HepG2 (cell line): Measurements from ENCODE around the gene PCIF1. TPM values are rescaled to one million over a fixed set of nuclear protein-coding genes. Genes with fewer than 3 reads are reported as not detected.

Experiments used
- DRAP1 ChIP-seq: IDR thresholded peaks from 2 replicates; pipeline ENCODE4 v1.6.1; 2016; ENCODE audit warnings: missing genetic modification reagents, missing compliant biosample characterization
- KDM2A ChIP-seq: sonication (generic); formaldehyde crosslinking; IDR thresholded peaks from 2 replicates; pipeline ENCODE4 v1.4.0; 2020; ENCODE audit warnings: low read depth, missing genetic modification reagents, borderline replicate concordance
- NFATC3 ChIP-seq: sonication (generic); formaldehyde crosslinking; IDR thresholded peaks from 2 replicates; pipeline ENCODE4 v1.5.1; 2020; ENCODE audit warnings: mild to moderate bottlenecking, missing genetic modification reagents
- NR2F2 ChIP-seq: IDR thresholded peaks from 2 replicates; pipeline ENCODE4 v1.6.1; 2012; ENCODE audit warnings: low read depth, inconsistent platforms, borderline replicate concordance
- RAD21 ChIP-seq: fragments of 450-650 bp; formaldehyde crosslinking; IDR thresholded peaks from 2 replicates; pipeline ENCODE4 v1.5.0; 2020; ENCODE audit warnings: mild to moderate bottlenecking
- RBFOX2 ChIP-seq: fragments of 200-400 bp; formaldehyde crosslinking; IDR thresholded peaks from 2 replicates; pipeline ENCODE4 v1.6.1; 2017; ENCODE audit warnings: low read depth, mild to moderate bottlenecking, low read length
- REST ChIP-seq, 2 experiments: IDR thresholded peaks; 2 replicates each; pipeline ENCODE4 v1.6.1; 2011 to 2012; ENCODE audit warnings: low read length in 2 of 2, borderline replicate concordance in 1 of 2, low read depth in 1 of 2, mild to moderate bottlenecking in 1 of 2, moderate library complexity in 1 of 2
- RXRB ChIP-seq: IDR thresholded peaks from 2 replicates; pipeline ENCODE4 v1.6.1; 2016; ENCODE audit warnings: borderline replicate concordance, missing genetic modification reagents, missing compliant biosample characterization
- TARDBP ChIP-seq: sonication (generic); formaldehyde crosslinking; IDR thresholded peaks from 2 replicates; pipeline ENCODE4 v1.8.0; 2022; ENCODE audit warnings: mild to moderate bottlenecking, missing genetic modification reagents
- TBX2 ChIP-seq: sonication (generic); formaldehyde crosslinking; IDR thresholded peaks from 2 replicates; pipeline ENCODE4 v1.5.0; 2020; ENCODE audit warnings: missing genetic modification reagents, mild to moderate bottlenecking, borderline replicate concordance
- TOE1 ChIP-seq: sonication (generic); formaldehyde crosslinking; IDR thresholded peaks from 2 replicates; pipeline ENCODE4 v1.4.0; 2020; ENCODE audit warnings: mild to moderate bottlenecking, missing genetic modification reagents
- ZBTB21 ChIP-seq: sonication (generic); formaldehyde crosslinking; IDR thresholded peaks from 2 replicates; pipeline ENCODE4 v1.4.0; 2020; ENCODE audit warnings: missing genetic modification reagents
- ZNF33B ChIP-seq: sonication (generic); formaldehyde crosslinking; IDR thresholded peaks from 2 replicates; pipeline ENCODE4 v1.5.1; 2020; ENCODE audit warnings: mild to moderate bottlenecking, missing genetic modification reagents
- ZNF558 ChIP-seq: sonication (generic); formaldehyde crosslinking; IDR thresholded peaks from 2 replicates; pipeline ENCODE4 v1.9.0; 2022; ENCODE audit warnings: mild to moderate bottlenecking, missing genetic modification reagents, borderline replicate concordance
- ZNF792 ChIP-seq: IDR thresholded peaks from 2 replicates; pipeline ENCODE4 v1.6.1; 2016
- ZNF816 ChIP-seq: sonication (generic); formaldehyde crosslinking; IDR thresholded peaks from 2 replicates; pipeline ENCODE4 v1.8.0; 2022; ENCODE audit warnings: missing genetic modification reagents, mild to moderate bottlenecking, borderline replicate concordance
- ZSCAN29 ChIP-seq: sonication (generic); formaldehyde crosslinking; conservative IDR thresholded peaks from 2 replicates; pipeline ENCODE4 v1.4.0; 2020; ENCODE audit warnings: mild to moderate bottlenecking, missing genetic modification reagents
- polyA plus RNA-seq, 8 experiments: library from polyadenylated mRNA; depleted of rRNA in 3 of 8; stranded (reverse) in 7 of 8; unstranded in 1 of 8; fragments of >200 nt; fragmentation: Illumina TruSeq in 4 of 8; extraction: Trizol in 4 of 8; gene quantifications; 2 replicates each; pipeline versions ENCODE4 v1.2.1 to v1.2.3, GENCODE V29; 2011 to 2016; ENCODE audit warnings: low read depth in 4 of 8, missing spikeins in 1 of 8, mixed read lengths in 1 of 8; ENCODE audit not compliant: insufficient read depth in 1 of 8
- total RNA-seq, 5 experiments: library from RNA; depleted of rRNA; stranded (reverse); fragments of >200 nt; fragmentation: Illumina TruSeq; extraction: Trizol; gene quantifications; 2 replicates each; pipeline ENCODE4 v1.2.3, GENCODE V29; 2016; ENCODE audit warnings: low read depth in 1 of 5
- TF ChIP-seq, protein P1 (sequence below): sonication (generic); formaldehyde crosslinking; IDR thresholded peaks from 2 replicates; pipeline ENCODE4 v1.4.0; 2020; ENCODE audit warnings: missing genetic modification reagents
- TF ChIP-seq, protein P2 (sequence below): sonication (generic); formaldehyde crosslinking; IDR thresholded peaks from 2 replicates; pipeline ENCODE4 v1.8.0; 2022; ENCODE audit warnings: missing genetic modification reagents, mild to moderate bottlenecking, inconsistent platforms, borderline replicate concordance
- TF ChIP-seq, protein P3 (sequence below): sonication (generic); formaldehyde crosslinking; IDR thresholded peaks from 2 replicates; pipeline ENCODE4 v1.4.0; 2020; ENCODE audit warnings: missing genetic modification reagents

Gene PCIF1
- total and polyA plus RNA-seq, 2 of the 13 experiments (the other 11 are each of a cell fraction or from before 2014, with no cell fraction given), result 20.9 to 24.4 TPM

DNA sequence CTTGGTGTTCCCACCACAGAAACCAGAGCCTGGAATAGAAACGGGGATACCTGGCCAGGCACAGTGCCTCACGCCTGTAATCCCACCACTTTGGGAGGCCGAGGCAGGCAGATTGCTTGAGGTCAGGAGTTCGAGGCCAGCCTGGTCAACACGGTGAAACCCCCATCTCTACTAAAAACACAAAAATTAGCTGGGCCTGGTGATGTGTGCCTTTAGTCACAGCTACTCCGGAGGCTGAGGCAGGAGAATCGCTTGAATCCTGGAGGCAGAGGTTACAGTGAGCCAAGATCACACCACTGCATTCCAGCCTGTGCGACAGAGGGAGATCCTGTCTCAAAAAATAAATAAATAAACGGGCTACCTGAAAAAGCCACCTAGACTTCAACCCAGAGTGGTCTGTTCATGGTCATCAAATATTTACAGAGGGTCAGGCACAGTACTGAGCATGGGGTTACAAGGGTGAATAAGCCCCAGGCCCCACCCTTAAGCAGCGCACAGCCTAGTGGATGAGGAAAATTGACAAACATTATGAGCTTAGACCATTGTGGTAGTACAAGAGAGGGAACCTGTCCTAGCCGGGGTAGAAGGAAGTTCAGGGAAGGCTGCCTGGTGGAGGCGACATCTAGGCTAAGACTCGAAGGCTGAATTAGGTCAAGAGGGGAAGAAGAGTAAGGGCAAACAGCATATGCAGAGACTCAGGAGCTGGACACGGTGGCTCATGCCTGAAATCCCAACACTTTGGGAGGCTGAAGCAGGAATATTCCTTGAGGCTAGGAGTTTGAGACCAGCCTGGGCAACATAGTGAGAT lies 7.2 kb upstream of the PCIF1 start (continued):
- TF ChIP-seq RAD21 (CRISPR knock-in tag) (peak; percentile 33; the same call in 1 of the 2 replicates), ZBTB21 (CRISPR knock-in tag) (peak; percentile 63; the same call in 1 of the 2 replicates), KDM2A (CRISPR knock-in tag) (peak; percentile 55), ZNF558 (peak; percentile 68; the same call in 1 of the 2 replicates), ZNF792 (CRISPR knock-in tag) (peak; percentile 83; the same call in 1 of the 2 replicates), ZNF816 (CRISPR knock-in tag) (0 out of 2 replicates have a peak, but pooled peaks have one; percentile 8), DRAP1 (CRISPR knock-in tag) (peak; percentile 73), NR2F2 (peak; percentile 79), TOE1 (CRISPR knock-in tag) (0 out of 2 replicates have a peak, but pooled peaks have one; percentile 94), REST (IDR thresholded peaks at IDR 0.05; ENCODE audit: borderline replicate concordance in 1 of 2, low read depth in 1 of 2, low read length in 2 of 2) (0 out of 4 replicates have a peak, but pooled peaks of 1 of the 2 experiments have one; percentile 33), RBFOX2 (no peak), ZNF33B (no peak; the same call in 1 of the 2 replicates), ZSCAN29 (CRISPR knock-in tag) (peak; percentile 85), NFATC3 (CRISPR knock-in tag) (no peak), TBX2 (CRISPR knock-in tag) (peak; percentile 95), RXRB (peak; percentile 99), TARDBP (CRISPR knock-in tag) (peak; percentile 95)
- TF ChIP-seq, protein P1, sequence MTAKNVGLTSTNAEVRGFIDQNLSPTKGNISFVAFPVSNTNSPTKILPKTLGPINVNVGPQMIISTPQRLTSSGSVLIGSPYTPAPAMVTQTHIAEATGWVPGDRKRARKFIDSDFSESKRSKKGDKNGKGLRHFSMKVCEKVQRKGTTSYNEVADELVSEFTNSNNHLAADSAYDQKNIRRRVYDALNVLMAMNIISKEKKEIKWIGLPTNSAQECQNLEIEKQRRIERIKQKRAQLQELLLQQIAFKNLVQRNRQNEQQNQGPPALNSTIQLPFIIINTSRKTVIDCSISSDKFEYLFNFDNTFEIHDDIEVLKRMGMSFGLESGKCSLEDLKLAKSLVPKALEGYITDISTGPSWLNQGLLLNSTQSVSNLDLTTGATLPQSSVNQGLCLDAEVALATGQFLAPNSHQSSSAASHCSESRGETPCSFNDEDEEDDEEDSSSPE (CRISPR knock-in tag), result peak; percentile 76
- TF ChIP-seq, protein P2, sequence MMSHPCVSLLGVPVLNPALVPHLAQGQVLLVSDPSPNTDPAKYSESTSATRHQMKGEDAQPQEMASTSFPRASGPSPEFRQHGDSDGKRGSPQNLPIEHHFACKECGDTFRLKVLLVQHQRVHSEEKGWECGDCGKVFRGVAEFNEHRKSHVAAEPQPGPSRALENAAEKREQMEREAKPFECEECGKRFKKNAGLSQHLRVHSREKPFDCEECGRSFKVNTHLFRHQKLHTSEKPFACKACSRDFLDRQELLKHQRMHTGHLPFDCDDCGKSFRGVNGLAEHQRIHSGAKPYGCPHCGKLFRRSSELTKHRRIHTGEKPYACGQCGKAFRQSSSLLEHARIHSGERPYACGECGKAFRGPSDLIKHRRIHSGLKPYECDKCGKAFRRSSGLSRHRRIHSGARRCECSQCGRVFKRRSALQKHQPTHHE (CRISPR knock-in tag), result no peak; the same call in 1 of the 2 replicates
- TF ChIP-seq, protein P3, sequence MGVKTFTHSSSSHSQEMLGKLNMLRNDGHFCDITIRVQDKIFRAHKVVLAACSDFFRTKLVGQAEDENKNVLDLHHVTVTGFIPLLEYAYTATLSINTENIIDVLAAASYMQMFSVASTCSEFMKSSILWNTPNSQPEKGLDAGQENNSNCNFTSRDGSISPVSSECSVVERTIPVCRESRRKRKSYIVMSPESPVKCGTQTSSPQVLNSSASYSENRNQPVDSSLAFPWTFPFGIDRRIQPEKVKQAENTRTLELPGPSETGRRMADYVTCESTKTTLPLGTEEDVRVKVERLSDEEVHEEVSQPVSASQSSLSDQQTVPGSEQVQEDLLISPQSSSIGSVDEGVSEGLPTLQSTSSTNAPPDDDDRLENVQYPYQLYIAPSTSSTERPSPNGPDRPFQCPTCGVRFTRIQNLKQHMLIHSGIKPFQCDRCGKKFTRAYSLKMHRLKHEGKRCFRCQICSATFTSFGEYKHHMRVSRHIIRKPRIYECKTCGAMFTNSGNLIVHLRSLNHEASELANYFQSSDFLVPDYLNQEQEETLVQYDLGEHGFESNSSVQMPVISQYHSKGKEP (CRISPR knock-in tag), result no peak
